Activated CD8-positive, alpha-beta memory T cell treated with anti-CD3 and anti-CD28 coated beads for 24 hours (primary cell): ENCODE measurements around the gene ABCB8.
"Not testable (repeated sequence)": the region's sequence is repeated elsewhere in the genome, so short reads cannot be mapped to it uniquely, and the experiment has no call there.

ENCODE experiments used
- DNase-seq: peaks from one replicate; pipeline ENCODE4 v3.0.0-alpha.2; 2020

The ABCB8 gene

DNA sequence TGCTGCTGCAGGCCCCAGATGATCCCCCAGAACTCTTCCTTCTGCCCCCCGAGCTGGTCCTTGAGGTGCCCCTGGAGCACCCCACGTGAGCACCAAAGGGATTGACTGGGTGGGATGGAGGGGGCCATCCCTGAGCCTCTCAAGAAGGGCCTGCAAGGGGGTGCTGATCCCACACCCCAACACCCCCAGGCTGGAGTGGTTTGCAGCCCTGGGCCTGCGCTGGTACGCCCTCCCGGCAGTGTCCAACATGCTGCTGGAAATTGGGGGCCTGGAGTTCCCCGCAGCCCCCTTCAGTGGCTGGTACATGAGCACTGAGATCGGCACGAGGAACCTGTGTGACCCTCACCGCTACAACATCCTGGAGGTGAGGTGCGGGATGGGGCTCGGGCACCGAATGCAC lies 29.2 kb upstream of the ABCB8 start:
- no peak for DNase-seq

DNA sequence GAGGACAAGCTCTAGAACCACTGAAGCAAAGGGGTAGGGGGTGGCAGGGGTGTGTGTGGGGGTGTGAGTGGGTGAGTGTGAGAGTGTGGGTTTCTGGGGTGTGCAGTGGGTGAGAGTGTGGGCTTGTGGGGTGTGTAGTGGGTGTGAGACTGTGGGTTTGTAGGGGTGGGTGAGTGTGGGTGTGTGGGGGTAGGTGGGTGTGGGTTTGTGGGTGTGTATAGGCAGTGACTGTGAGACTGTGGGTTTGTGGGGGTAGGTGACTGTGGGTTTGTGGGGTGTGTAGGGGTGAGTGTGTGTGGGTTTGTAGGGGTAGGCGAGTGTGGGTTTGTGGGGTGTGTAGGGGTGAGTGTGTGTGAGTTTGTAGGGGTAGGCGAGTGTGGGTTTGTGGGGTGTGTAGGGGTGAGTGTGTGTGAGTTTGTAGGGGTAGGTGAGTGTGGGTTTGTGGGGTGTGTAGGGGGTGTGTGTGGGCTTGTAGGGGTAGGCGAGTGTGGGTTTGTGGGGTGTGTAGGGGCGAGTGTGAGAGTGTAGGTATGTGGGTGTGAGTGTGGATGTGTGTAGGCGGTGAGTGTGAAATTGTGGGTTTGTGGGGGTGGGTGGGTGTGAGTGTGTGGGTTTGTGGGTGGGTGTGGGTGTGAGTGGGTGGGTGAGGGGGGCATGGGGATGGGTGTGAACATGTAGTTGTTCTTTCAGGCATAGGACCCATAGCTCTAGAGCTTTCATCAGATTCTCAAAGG lies 28.6 kb upstream of the ABCB8 start:
- no peak for DNase-seq

DNA sequence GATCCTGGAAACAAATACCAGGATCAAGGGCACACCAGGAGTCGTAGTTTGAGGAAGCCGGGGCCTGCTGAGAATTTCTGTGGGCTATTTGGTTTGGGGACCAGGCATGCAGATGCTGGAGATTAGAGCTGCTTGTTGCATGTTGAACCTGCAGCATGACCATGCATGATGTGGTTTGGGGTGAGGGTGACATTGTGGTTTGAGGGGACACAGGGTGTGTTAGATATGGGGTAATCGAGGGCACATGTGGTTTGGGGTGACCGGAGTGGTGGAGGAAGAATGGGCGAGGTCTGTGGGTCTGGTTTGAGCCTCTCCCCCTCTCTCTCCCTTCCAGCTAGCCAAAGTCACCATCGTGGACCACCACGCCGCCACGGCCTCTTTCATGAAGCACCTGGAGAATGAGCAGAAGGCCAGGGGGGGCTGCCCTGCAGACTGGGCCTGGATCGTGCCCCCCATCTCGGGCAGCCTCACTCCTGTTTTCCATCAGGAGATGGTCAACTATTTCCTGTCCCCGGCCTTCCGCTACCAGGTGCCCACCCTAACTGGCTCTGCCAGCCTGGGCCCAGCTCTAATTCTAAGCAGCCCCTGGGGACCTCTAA lies 27.3 kb upstream of the ABCB8 start:
- DNase-seq: no peak

DNA sequence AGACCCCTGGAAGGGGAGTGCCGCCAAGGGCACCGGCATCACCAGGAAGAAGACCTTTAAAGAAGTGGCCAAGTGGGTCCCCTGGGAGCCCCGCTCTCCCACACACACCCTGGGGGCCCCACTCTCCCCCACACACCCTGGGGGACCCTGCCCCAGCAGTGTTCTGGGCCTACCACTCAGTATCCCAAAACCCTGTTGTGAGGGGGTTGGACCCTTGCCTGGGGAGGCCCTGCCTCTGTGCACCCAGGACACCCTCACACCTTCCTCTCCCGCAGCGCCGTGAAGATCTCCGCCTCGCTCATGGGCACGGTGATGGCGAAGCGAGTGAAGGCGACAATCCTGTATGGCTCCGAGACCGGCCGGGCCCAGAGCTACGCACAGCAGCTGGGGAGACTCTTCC lies 26.7 kb upstream of the ABCB8 start:
- no peak for DNase-seq

DNA sequence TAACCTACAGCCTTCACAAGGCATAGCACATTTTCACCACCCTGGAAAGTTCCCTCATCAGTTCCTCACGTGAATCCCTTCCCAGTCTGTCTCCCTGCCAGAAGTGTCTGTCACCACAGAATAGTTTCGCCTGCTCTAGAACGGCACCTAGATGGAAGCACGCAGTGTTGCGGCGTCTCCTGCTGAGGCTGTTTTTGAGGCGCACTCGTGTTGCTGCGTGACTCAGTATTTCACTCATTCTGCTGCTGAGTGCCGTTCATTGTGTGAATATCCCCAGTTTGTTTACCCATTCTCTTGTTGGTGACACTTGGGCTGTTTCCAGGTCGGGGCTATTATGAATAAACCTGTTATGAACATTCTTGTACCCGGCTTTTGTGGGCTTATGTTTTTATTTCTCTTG lies 24.7 kb upstream of the ABCB8 start:
- DNase-seq: no peak

DNA sequence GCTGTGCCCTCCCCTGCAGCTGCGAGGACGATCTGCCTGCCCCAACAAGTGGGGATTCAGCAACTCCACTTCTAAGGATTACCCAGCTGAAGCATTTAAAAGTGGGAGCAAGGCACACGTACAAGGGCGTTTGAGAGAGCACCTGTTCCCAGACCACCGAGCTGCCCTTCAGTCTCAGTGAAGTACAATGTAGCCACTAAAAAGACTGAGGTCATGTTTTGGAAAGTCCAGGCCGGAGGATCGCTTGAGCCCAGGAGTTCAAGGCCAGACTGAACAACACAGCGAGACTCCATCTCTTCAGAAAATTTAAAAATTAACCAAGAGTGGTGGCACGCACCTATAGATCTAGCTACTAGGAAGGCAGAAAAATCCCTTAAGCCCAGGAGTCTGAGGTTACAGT lies 22.7 kb upstream of the ABCB8 start:
- no peak for DNase-seq

DNA sequence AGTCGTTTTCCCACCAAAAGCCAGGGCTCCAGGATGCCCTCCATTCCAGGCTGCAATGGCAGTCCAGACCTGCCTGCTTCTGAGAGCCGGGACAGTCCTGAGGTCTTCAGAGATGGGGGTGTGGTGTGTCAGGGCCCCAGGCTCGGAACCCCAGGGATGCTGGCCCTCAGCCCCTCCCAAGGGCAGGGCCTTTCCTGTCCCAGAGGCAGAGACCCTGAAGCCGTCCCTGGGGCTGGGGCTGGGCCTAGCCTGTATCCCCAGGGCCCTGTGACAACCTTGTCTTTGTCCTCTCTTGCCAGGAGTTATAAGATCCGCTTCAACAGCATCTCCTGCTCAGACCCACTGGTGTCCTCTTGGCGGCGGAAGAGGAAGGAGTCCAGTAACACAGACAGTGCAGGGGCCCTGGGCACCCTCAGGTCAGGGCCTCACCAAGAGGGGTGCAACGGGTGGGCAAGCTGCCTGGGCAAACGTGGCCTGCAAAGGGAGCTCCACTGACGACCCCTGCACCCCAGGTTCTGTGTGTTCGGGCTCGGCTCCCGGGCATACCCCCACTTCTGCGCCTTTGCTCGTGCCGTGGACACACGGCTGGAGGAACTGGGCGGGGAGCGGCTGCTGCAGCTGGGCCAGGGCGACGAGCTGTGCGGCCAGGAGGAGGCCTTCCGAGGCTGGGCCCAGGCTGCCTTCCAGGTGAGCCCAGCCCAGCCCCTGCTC lies 21.5 kb upstream of the ABCB8 start:
- no peak for DNase-seq

DNA sequence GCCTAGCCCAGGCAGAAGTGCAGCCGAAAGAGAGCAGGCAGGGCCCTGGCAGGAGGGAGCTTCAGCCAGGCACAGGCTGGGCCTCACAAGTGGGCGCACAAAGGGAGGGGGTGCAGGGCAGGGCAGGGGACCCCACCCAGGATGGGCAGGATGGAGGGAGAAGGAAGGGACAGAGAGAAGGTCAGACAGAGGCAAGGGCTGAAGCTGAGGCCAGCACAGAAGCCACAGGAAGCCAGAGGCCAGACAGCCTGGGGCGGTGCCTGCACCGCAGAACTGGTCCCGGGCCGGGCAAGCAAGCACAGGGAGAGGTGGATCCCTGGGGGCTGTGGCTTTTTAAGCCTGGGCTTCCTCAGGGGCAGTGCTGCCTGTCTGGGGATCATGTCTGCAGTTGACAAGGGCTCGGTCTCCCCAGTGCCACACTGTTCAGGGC lies 20.8 kb upstream of the ABCB8 start:
- DNase-seq: no peak

DNA sequence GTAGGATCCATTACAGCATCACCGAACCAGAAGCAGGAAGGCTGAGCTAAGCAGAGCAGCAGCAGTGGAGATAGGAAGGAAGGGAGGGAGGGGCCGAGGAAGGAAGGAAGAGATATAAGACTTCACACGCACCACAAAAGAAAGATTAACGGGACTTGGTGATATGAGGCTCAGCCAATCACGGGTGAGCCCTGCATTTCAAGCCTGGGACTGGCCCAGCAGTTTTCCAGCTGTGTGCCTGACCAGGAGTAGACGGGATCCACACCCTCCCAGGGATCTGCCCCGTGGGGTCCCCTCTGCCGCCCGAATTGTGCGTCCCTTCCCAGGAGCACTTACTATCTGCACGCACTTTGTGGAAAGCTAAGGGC lies 20.1 kb upstream of the ABCB8 start:
- no peak for DNase-seq

DNA sequence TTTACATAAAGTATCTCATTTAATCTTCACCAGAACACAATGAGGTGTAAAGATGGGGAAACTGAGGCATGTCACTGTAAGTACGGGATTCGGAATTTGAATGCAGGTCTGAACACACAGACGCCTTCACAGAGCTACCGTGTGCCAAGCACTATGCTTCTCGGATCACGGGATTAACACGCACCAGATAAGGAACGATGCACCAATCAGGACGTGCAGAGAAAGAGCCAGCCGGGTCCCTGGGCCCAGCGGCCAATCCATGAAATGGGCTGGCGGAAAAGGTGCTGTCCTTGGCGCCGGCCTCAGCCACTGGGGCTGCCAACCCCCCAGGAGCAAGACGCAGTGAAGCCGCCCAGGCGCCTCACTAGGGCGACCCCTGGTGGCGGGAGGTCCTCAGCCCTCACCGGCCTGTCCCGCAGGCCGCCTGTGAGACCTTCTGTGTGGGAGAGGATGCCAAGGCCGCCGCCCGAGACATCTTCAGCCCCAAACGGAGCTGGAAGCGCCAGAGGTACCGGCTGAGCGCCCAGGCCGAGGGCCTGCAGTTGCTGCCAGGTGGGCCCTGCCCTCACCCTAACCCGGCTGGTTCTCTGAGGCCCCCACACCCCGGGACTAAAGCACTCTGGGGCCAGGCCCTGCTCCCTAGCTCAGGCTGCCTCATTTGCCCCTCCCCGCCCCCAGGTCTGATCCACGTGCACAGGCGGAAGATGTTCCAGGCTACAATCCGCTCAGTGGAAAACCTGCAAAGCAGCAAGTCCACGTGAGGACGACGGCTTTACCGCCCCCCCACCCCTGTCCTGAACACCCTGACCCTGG lies 19.5 kb upstream of the ABCB8 start:
- peak; percentile 93 for DNase-seq

DNA sequence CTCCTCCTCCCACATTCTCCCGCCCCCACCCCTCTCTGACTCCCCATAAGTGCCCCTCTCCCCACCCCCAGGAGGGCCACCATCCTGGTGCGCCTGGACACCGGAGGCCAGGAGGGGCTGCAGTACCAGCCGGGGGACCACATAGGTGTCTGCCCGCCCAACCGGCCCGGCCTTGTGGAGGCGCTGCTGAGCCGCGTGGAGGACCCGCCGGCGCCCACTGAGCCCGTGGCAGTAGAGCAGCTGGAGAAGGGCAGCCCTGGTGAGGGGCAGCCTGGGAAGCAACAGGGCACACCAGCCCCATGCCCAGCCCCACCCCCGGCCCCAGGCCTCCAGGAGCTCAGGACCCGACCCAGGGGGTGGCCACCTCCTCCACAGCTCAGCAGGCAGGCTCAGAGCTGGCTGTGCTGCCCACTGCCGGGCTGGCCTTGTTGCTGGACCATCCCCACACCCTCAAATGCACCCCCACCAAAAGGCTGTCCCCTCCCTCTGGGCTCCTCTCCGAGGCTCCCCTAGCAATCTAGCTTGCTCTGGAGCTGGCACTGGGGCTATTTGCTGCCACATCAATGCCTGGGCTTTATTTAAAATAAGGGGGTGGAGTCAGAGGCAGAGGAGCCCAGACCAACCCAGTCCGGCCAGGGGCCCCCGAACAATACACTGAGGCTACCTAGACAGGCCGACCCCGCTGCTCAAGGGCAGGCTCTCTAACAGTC lies 18.8 kb upstream of the ABCB8 start:
- DNase-seq: no peak

DNA sequence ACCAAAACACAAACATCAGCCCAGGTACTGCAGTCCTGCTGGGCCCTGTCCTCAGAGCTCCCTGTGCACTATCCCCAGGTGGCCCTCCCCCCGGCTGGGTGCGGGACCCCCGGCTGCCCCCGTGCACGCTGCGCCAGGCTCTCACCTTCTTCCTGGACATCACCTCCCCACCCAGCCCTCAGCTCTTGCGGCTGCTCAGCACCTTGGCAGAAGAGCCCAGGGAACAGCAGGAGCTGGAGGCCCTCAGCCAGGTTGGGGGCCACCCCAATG lies 18.3 kb upstream of the ABCB8 start:
- DNase-seq: no peak

DNA sequence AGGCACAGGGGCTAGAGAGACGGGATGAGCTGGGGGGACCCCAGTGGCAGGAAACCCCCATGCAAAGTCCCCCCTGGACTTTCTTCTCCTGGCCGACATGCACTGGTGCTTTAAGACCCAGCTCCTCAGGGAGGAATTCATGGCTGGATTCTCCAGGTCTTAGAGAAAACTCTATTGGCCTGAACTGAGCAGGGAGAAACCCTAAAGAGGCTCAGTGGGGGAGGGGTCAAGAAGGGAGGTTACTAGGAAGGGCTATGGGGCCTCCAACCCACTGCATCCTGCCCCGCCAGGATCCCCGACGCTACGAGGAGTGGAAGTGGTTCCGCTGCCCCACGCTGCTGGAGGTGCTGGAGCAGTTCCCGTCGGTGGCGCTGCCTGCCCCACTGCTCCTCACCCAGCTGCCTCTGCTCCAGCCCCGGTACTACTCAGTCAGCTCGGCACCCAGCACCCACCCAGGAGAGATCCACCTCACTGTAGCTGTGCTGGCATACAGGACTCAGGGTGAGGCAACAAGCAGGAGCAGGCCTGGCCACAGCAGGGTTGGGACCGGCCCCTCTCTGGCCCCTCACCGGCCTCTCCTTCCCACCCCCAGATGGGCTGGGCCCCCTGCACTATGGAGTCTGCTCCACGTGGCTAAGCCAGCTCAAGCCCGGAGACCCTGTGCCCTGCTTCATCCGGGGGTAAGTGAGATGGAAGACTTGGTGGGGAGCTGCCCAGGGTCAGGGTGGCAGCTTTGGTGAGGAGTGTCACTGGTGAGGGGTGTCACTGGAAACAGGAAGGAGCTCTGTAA lies 17.7 kb upstream of the ABCB8 start:
- no peak for DNase-seq

DNA sequence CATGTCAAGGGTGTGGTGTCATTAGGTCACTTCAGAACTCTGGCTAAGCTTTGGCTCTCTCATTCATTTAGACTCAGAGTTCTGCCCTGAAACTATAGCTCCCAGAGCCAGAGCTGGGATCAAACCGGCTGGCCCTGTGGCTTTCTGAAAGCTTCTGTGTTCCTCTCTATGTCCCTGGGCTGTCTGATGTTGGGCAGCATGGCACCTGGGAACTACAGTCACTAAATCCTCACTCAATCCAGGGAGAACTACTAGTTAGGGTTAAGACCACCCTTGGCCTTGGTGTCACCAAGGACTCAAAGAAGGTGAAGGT lies 17.2 kb upstream of the ABCB8 start:
- no peak for DNase-seq

DNA sequence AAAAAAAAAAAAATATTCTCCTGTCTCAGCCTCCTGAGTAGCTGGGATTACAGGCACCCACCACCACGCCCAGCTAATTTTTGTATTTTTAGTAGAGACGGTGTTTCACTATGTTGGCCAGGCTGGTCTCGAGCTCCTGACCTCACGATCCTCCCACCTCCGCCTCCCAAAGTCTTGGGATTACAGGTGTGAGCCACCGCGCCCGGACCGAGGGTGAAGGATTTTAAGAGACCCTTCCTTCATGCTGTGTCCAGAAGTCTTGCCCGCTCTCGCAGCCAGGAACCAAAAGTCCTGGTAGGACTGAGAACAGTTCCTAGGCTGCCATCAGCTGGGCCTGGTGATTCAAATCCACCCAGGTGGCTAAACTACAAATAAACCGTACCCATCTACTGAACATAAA lies 16.6 kb upstream of the ABCB8 start:
- DNase-seq: not testable (repeated sequence)

DNA sequence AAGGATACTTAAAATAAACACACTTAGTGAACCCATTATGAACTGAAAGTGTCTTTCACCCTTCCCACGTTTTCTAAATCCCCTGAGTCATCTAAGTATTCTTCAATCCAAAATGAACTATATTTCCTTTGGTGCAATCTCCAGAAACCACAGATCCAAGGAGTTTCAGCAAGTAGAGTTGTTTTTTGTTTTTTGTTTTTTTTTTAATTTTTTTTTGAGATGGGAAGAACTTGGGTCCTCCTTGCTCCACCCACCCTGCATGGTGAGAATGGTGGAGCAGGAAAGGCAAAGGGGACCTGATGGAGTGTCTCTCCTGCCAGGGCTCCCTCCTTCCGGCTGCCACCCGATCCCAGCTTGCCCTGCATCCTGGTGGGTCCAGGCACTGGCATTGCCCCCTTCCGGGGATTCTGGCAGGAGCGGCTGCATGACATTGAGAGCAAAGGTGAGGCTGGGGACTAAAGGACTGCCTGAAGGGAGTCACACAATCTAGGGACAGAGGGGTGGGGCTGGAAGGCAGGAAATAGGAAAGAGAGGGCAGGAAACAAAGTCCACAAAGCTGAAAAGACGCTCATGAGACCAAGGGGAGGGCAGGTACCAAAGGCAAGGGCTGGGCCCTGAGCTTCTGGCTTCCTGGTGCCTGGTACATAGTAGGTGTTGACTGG lies 16.1 kb upstream of the ABCB8 start:
- DNase-seq: no peak

DNA sequence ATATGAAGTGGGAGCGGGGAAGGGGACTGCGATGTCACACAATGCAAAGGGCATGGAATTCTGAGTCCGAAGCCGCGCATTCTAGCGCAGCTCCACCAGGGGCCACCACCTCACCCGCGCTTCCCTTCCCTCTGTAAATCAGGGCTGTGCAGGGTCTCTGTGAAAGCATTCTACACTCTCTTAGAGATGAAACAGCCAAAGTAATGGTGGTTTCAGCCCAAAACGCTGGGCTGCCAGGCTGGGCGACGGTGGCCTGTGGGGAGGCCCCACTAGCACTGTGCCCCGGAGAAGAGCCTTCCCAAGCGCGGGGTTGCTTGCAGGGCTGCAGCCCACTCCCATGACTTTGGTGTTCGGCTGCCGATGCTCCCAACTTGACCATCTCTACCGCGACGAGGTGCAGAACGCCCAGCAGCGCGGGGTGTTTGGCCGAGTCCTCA lies 15.3 kb upstream of the ABCB8 start:
- no peak for DNase-seq

DNA sequence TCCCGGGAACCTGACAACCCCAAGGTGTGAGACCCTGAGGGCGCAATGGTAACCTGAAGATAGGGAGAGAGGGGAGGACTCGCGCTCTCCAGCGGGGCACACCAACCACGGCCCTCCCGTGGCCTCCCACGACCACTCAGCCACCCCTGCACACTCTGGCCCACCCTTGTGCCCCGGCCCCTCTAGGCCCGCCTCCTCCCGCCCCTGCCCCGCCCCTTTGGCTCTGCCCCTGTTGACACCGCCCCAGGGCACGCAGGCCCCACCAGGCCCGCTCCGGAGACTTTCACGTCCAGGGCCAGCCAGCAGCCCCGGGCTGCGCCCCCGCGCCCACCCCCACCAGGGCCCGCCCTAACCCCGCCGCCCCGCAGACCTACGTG lies 14.9 kb upstream of the ABCB8 start:
- DNase-seq: no peak

DNA sequence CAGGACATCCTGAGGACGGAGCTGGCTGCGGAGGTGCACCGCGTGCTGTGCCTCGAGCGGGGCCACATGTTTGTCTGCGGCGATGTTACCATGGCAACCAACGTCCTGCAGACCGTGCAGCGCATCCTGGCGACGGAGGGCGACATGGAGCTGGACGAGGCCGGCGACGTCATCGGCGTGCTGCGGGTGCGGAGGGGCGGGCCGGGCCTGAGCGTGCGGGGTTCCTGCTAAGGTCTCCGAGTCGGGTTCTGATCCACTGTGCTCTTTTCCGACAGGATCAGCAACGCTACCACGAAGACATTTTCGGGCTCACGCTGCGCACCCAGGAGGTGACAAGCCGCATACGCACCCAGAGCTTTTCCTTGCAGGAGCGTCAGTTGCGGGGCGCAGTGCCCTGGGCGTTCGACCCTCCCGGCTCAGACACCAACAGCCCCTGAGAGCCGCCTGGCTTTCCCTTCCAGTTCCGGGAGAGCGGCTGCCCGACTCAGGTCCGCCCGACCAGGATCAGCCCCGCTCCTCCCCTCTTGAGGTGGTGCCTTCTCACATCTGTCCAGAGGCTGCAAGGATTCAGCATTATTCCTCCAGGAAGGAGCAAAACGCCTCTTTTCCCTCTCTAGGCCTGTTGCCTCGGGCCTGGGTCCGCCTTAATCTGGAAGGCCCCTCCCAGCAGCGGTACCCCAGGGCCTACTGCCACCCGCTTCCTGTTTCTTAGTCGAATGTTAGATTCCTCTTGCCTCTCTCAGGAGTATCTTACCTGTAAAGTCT lies 14.3 kb upstream of the ABCB8 start:
- peak; percentile 87 for DNase-seq

DNA sequence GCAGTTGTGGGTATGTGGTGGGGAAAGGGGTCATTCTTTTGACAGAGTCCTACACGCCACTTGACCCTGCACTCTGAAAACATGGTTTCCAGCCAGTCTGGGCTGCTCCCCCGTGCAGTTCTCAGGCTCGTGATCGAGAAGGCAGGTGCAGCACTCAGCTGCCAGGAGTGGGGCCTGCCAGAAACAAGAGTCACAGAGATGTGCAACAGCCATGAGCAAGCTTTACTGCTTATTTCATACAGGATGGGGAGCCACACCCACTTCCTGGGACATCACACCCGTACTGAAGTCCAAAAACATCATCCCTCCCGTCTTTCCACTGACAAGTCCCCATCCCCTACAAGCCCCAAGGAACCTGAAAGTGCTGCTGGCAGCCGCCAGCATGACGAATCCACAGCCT lies 13.3 kb upstream of the ABCB8 start:
- DNase-seq: no peak

DNA sequence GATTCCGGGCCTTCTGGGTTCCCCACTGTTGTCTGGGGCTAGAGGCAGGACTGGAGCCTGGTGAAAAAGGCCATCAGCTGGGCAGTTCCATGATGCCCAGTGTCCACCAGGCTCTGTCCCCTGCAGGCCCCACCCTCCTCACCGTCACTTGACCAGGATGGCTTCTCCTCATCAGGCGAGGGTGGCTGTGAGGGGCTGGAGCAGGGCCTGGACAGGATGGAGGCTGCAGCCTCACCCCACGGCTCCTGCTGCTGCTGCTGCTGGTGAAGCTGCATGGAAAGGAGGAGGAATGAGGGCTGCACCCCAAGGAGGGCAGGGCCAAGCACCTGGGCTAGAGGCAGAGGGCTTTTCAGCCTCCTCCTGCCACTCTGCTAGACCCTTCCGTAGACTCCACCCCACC lies 12.3 kb upstream of the ABCB8 start:
- DNase-seq: no peak
